ENCODE measurements around the gene TBRG1.

GRCh38 chr11:124646148-124646547, 23.5 kb downstream of the TBRG1 start:
- no peak for TF ChIP-seq CTCF (IDR thresholded peaks at IDR 0.05)
- no peak for TF ChIP-seq POLR2A (IDR thresholded peaks at IDR 0.05)

Data from uterus (tissue), 2 donors.